ENCODE results near the gene GPC1.

The GPC1 gene

DNA sequence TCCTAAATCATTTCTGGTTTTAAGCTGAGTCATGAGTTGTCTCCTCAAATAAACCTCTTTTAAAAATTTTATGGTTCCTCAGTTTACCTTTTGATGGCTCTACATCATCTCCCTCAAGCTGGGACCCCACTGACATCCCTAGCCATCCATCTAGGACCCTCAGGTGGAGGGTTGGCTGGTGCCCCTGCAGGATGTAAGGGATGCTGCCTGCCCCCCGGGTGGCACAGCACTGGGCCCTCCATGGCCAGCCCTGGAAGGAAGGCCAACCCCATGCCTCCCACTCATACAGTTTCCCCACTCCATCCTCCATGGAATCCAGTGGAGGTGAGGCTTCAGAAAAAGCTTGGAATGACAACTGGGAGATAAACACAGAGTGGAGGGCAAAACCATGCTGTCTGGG is 17.2 kb upstream of the GPC1 start:
- no peaks in the 10 kb centered on the region for H3K4me1 Mint-ChIP-seq (ENCODE audit: low read depth)

DNA sequence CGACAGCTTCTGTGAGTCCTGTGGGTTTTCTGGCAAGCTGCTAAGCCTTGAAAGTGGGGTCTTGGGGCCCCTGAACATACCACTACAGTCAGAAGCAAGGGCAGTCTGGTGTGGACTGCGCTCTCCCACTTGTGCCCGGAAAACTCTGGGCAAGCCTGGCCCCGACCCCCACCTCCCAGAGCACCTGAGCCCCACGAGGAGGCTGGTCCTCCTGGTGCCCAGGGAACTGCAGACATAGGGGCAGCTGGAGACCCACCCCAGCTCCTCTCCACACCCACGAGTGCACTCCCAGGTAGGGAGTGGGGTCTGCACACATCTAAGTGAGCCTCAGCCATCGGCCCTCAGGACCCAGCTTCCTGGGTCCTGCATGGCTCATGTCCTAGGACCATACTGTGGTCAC is 16.2 kb upstream of the GPC1 start:
- H3K27me3 Mint-ChIP-seq (ENCODE audit: low read depth): no peaks in the 10 kb centered on the region
- no peak overlapping the region for H3K27ac Mint-ChIP-seq
- H3K4me1 Mint-ChIP-seq (ENCODE audit: low read depth): no peaks in the 10 kb centered on the region
- no peaks in the 10 kb centered on the region for H3K36me3 Mint-ChIP-seq (ENCODE audit: low read depth)
- H3K4me3 Mint-ChIP-seq: no peak overlapping the region
- peaks cover 29% of the 10 kb centered on the region for H3K9me3 Mint-ChIP-seq

More for the DNA sequence above, 17.2 kb upstream of the GPC1 start:
- H3K36me3 Mint-ChIP-seq (ENCODE audit: low read depth): no peaks in the 10 kb centered on the region
- H3K27me3 Mint-ChIP-seq (ENCODE audit: low read depth): no peaks in the 10 kb centered on the region
- H3K4me3 Mint-ChIP-seq: no peak overlapping the region
- peaks cover 23% of the 10 kb centered on the region for H3K9me3 Mint-ChIP-seq
- no peak overlapping the region for H3K27ac Mint-ChIP-seq

DNA sequence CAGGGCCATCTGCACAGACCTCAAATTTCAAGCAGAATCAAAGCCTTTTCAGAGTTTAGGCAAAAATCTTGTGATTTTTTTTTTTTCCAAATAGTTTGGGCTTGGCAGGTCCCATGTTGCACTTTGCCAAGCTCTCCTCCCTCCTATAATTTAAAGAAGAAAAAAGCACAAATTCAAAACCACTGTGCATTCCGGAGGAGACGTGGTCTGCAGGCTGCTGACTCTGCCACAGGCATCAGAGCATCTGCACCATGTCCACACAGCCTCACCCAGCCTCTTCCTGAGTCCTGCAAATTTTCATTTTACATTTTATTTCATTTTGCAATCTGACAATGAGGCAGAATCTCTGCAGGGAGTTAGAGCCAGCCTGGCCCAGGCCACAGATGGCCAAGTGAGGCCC is 15.7 kb upstream of the GPC1 start:
- Mint-ChIP-seq H3K4me3 (no peak overlapping the region), H3K27ac (no peak overlapping the region), H3K27me3 (ENCODE audit: low read depth) (no peaks in the 10 kb centered on the region), H3K4me1 (ENCODE audit: low read depth) (no peaks in the 10 kb centered on the region), H3K36me3 (ENCODE audit: low read depth) (no peaks in the 10 kb centered on the region), H3K9me3 (peaks cover 29% of the 10 kb centered on the region)

DNA sequence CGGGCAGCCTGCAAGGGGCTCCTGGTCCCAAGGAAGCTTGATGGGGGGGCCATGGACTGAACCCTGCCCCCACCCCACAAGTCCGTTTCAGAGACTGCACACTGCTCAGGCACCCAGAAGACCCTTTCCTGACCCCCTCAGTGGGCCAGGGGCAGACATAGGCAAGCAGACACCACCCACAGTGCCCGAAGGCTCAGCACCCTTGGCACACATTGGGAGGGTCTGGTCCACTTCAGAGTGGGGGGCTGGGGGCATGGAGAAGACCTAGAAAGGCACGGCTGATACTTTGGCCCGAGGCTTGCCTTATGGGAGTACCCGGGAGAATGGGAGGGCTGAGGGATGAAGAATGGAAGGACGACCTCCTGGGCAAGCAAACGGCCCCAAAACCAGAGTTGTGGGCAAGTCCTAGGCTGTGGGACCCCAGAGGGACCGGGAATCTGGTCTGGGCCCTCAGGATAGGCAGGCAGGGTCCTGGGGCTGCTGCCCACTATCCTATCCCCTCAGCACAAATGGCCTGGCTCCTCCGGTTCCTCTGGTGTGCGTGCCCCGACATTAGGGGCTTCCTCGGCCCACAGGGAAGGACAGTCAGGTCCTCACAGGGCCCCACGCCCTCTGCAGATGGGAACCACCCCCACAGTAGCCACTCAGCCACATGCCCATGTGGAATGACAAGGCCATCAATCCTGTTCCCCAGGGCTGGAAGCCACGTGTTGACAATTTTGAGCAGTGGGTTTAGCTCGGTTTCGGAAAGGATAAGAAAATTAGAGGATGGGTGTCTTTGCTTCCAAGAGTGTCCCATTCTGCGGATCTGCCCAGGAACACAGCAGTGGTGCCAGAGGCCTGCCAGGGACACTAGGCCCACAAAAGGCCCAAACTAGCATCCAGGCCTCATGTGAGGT is 15.0 kb upstream of the GPC1 start:
- peaks cover 29% of the 10 kb centered on the region for H3K9me3 Mint-ChIP-seq
- no peaks in the 10 kb centered on the region for H3K36me3 Mint-ChIP-seq (ENCODE audit: low read depth)
- no peak overlapping the region for H3K4me3 Mint-ChIP-seq
- H3K4me1 Mint-ChIP-seq (ENCODE audit: low read depth): no peaks in the 10 kb centered on the region
- no peak overlapping the region for H3K27ac Mint-ChIP-seq
- no peaks in the 10 kb centered on the region for H3K27me3 Mint-ChIP-seq (ENCODE audit: low read depth)

DNA sequence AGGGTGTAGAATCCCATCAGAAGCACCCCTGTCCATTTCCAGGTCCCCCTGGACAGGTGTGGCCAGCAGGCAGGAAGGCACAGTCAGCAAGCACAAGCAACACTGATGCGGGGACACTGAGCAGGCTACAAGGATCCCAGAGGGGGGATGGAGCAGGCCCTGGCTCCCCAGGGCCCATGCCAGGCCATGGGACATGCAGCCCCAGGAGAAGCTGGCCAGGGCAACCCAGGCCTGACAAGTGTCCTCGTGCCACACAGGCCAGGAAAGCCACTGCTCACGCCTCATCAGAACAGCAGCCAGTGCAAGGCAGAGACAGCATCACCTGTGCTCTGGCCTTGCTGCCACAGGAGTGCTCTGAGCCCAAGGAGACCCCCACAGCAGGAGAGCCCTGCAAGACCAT is 14.1 kb upstream of the GPC1 start:
- Mint-ChIP-seq H3K4me1 (ENCODE audit: low read depth) (no peaks in the 10 kb centered on the region), H3K27ac (no peak overlapping the region), H3K27me3 (ENCODE audit: low read depth) (no peaks in the 10 kb centered on the region), H3K36me3 (ENCODE audit: low read depth) (no peaks in the 10 kb centered on the region), H3K9me3 (peaks cover 37% of the 10 kb centered on the region), H3K4me3 (no peak overlapping the region)

DNA sequence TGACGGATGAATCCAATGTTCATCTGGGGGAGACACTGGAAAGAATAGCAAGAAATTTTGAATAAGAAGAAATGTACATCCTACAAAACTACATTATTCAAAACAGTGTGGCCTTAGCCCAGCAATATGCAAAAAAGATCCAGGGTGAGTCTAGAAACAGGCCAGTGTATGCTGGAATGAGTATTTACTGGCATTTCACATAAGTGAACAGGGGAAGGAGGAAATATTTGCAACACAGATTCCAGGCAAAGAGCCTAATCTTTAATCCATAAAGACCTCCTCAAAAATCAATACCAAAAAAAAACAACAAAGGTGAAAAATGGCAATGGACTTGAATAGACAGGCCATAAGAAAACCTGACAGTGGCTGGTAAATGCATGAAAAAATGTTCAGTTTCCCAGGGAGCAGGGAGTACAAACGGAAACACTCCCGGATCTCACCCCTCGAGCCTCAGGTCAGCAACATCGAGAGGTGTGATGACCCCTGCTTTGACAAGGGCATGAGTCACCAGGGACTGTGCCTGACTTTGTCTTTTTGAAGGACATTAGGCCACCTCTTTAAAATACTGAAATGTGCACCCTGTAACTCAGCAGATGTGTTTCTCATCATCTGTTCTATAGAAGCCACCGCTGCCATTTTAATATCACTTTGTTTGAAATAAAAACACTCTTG is 12.7 kb upstream of the GPC1 start:
- Mint-ChIP-seq H3K9me3 (peaks cover 41% of the 10 kb centered on the region), H3K27me3 (ENCODE audit: low read depth) (peaks cover 4% of the 10 kb centered on the region), H3K4me1 (ENCODE audit: low read depth) (peaks cover 8% of the 10 kb centered on the region), H3K27ac (no peak overlapping the region), H3K4me3 (no peak overlapping the region), H3K36me3 (ENCODE audit: low read depth) (no peaks in the 10 kb centered on the region)

DNA sequence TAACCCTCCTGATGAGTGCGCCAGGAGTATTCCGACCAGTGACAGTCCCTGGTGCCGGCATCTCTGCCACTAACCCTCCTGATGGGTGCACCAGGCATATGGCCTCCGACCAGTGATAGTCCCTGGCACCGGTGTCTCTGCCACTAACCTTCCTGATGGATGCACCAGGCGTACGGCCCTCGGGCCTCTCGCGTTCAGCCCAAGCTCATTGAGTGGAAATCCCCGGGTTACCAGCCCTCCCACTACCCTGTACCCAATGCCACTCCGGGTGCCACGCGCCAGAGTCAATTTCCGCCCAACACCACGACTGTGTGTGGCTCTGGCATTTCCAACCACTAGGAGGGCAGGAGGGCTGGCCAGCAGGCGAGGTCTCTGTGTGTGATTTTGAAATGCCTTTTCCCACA is 11.7 kb upstream of the GPC1 start:
- Mint-ChIP-seq H3K4me3 (no peak overlapping the region), H3K9me3 (peaks cover 36% of the 10 kb centered on the region), H3K36me3 (ENCODE audit: low read depth) (no peaks in the 10 kb centered on the region), H3K27me3 (ENCODE audit: low read depth) (peaks cover 4% of the 10 kb centered on the region), H3K27ac (no peak overlapping the region), H3K4me1 (ENCODE audit: low read depth) (peaks cover 10% of the 10 kb centered on the region)

DNA sequence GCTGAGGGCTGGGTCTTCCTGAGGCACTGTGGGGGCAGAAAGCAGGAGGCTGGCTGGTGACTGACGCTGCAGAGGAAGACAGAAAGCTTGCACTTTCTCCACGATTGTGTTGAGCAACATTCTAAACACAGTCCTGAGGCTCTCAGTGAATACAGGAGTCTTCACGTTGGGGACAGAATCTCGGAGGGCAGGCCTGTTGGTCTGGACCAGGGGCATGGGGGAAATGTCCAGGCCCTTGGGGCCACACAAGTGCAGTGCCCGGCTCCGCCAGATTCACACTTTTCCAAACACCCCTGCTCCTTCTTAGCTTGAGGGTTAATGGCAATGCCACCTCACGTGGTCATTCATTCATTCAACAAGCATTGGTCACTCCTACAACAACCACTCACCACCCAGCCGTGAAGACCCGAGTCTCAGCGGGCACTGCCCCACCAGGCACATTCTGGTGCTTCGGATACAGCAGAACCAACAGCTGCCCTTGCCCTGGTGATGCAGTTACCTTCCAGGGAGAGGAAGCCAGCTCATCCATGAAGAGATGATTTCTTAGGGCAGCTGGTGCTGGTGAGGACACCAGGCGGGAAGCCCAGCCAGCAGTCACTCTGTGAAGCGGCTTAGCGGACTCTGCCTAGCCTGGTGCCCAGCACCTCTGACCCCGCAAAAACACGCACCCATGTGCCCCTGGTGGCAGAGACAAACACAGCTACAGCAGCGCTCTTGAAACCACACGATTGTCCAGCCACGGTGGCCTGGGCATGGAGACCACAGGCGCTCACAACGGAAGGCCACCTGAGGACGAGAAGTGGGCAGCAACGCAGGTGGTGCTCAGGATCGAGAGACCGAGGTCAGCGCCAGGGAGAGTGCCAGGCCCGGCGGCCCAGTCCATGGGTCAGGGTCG is 10.9 kb upstream of the GPC1 start:
- Mint-ChIP-seq H3K27ac (no peak overlapping the region), H3K36me3 (ENCODE audit: low read depth) (no peaks in the 10 kb centered on the region), H3K9me3 (peaks cover 35% of the 10 kb centered on the region), H3K4me1 (ENCODE audit: low read depth) (peaks cover 10% of the 10 kb centered on the region), H3K27me3 (ENCODE audit: low read depth) (peaks cover 4% of the 10 kb centered on the region), H3K4me3 (no peak overlapping the region)

DNA sequence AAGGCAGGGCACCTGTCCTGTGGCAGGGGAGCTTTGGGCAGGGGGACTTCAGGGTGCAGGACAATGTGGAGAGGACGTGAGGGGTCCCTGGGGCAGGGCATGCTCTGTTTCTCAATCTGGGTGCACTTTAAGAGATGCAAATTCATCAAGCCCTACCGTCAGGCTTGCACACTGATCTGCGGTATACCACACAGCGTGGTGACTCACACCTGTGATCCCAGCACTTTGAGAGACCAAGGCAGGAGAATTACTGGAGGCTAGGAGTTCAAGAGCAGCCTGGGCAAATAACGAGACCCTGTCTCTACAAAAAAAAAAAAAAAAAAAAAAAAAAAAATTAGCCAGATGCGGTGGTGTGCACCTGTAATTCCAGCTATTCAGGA is 10.2 kb upstream of the GPC1 start:
- H3K27me3 Mint-ChIP-seq (ENCODE audit: low read depth): peaks cover 4% of the 10 kb centered on the region
- peaks cover 30% of the 10 kb centered on the region for H3K9me3 Mint-ChIP-seq
- H3K4me1 Mint-ChIP-seq (ENCODE audit: low read depth): peaks cover 10% of the 10 kb centered on the region
- H3K36me3 Mint-ChIP-seq (ENCODE audit: low read depth): no peaks in the 10 kb centered on the region
- no peak overlapping the region for H3K27ac Mint-ChIP-seq
- H3K4me3 Mint-ChIP-seq: no peak overlapping the region

DNA sequence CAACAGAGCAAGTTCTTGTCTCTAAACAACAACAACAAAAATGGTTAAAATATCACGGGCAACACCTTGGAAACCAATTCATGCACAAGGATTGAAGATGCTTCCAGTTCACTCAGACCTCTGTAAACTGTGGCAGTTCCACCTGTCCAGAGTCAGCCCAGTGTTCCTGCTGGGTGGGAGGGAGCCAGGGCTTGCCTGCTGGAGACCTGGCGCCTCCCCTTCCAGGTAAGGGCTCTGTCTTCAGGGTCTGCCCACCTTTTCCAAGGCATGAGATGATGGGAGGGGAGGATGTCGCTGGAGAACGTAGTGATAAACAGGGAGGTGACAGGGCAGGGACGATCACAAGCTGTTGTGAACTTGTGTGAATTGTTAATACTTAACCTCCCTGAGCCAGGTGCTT is 9.8 kb upstream of the GPC1 start:
- Mint-ChIP-seq H3K4me1 (ENCODE audit: low read depth) (peaks cover 10% of the 10 kb centered on the region), H3K27me3 (ENCODE audit: low read depth) (peaks cover 4% of the 10 kb centered on the region), H3K4me3 (no peak overlapping the region), H3K27ac (no peak overlapping the region), H3K9me3 (peaks cover 29% of the 10 kb centered on the region), H3K36me3 (ENCODE audit: low read depth) (no peaks in the 10 kb centered on the region)

DNA sequence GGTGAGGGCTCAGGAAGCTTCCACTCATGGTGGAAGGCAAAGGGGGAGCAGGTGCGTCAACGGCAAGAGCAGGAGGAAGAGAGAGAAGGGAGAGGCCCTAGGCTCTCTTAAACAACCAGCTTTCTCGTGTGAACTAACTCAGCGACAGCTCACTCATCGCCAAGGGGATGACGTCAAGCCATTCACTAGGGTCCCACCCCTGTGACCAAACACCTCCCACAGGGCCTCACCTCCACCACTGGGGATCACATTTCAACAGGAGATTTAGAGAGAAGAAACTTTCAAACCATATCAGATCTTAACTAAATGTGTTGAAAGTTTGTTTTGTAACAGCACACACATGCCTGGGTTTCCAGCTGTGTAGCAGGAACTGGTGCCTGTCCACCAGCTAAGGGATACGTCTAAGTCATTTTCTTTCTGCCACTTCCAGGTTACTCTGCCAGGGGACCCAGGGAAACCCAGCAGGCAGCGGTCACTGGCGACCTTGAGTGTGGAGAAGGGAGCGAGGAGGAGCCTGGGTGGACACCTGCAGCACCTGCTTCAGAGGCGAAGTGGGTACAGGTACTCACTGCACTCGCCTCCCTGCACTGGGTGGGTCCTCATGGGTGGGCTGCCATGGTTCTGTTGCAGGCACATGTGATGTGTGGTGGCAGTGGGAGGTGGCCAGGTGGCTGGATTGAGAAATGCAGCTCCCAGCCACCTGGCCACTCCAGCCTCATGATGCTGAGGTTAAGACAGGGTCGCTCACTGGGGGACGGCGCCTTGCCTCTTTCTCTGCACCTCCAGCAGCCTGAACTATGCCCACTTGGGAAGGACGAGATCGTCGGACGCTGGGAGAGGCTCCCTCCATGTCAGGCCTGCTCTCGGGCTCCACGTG is 8.4 kb upstream of the GPC1 start:
- Mint-ChIP-seq H3K9me3 (peaks cover 27% of the 10 kb centered on the region), H3K4me1 (ENCODE audit: low read depth) (peaks cover 10% of the 10 kb centered on the region), H3K27me3 (ENCODE audit: low read depth) (peaks cover 4% of the 10 kb centered on the region), H3K36me3 (ENCODE audit: low read depth) (no peaks in the 10 kb centered on the region), H3K27ac (no peak overlapping the region), H3K4me3 (no peak overlapping the region)

DNA sequence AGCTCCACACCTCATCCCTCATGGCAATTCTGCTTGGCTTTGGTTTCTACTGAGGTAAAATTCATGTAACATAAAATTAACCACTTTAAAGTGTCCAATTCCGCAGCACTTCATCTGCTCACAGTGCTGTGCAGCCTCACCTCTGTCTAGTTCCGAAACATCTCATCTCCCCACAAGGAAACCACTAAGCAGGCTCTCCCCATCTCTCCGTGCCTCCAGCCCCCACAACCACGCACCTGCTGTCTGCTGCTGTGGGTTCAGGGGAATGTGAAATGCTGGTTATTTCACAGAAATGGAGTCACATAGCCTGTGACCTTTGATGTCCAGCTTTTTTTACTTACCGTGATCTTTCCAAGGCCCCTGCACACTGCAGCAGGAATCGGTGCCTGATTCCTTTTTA is 7.7 kb upstream of the GPC1 start:
- Mint-ChIP-seq H3K27me3 (ENCODE audit: low read depth) (peaks cover 4% of the 10 kb centered on the region), H3K27ac (no peak overlapping the region), H3K36me3 (ENCODE audit: low read depth) (no peaks in the 10 kb centered on the region), H3K4me3 (no peak overlapping the region), H3K4me1 (ENCODE audit: low read depth) (peaks cover 10% of the 10 kb centered on the region), H3K9me3 (peaks cover 20% of the 10 kb centered on the region)

DNA sequence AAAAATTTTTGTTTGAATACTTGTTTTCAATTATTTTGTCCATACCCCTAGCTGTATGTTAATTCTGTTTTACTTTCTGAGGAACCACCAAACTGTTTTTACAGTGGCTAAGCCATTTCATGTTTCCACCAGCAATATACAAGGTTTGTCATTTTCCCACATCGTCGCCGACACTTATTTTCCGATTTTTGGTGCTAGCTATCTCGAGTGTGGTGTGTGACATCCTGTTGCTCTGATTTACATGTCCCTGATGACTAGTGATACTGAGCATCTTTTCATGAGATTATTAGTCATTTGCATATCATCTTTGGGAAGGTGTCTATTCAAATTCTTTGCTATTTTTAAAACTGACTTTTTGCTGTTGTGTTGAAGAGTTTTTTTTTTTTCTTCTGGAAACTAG is 7.2 kb upstream of the GPC1 start:
- Mint-ChIP-seq H3K4me1 (ENCODE audit: low read depth) (peaks cover 10% of the 10 kb centered on the region), H3K27ac (no peak overlapping the region), H3K27me3 (ENCODE audit: low read depth) (peaks cover 4% of the 10 kb centered on the region), H3K4me3 (no peak overlapping the region), H3K36me3 (ENCODE audit: low read depth) (no peaks in the 10 kb centered on the region), H3K9me3 (peaks cover 18% of the 10 kb centered on the region)
